PC-9 (cell line): ENCODE data around the gene SACS.

ENCODE experiments used
- EZH2 ChIP-seq: fragments of 200-600 bp; sonication (generic); IDR thresholded peaks from 2 replicates; pipeline ENCODE4 v1.8.0; 2017; ENCODE audit warnings: antibody characterized with exemption, low read depth
- TF ChIP-seq, protein P1 (sequence below): fragments of 200-600 bp; sonication (generic); conservative IDR thresholded peaks from 2 replicates; pipeline ENCODE4 v1.6.1; 2017; ENCODE audit warnings: mixed run types, antibody characterized with exemption, mild to moderate bottlenecking, moderate library complexity

- TF ChIP-seq, protein P1, sequence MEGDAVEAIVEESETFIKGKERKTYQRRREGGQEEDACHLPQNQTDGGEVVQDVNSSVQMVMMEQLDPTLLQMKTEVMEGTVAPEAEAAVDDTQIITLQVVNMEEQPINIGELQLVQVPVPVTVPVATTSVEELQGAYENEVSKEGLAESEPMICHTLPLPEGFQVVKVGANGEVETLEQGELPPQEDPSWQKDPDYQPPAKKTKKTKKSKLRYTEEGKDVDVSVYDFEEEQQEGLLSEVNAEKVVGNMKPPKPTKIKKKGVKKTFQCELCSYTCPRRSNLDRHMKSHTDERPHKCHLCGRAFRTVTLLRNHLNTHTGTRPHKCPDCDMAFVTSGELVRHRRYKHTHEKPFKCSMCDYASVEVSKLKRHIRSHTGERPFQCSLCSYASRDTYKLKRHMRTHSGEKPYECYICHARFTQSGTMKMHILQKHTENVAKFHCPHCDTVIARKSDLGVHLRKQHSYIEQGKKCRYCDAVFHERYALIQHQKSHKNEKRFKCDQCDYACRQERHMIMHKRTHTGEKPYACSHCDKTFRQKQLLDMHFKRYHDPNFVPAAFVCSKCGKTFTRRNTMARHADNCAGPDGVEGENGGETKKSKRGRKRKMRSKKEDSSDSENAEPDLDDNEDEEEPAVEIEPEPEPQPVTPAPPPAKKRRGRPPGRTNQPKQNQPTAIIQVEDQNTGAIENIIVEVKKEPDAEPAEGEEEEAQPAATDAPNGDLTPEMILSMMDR, result no peak
- no peak for TF ChIP-seq EZH2
Measured at GRCh38 chr13:23350009-23350408, 83.5 kb downstream of the SACS start.
